GM13976 (cell line): ENCODE results near the gene SYNJ2.
A peak's percentile ranks its signal among the peaks of the same experiment; 100 is the strongest.
"Not testable (repeated sequence)": the region's sequence is repeated elsewhere in the genome, so short reads cannot be mapped to it uniquely, and the experiment has no call there.

Experiments used
- DNase-seq: peaks from one replicate; pipeline ENCODE4 v3.0.0; 2012; ENCODE audit warnings: low spot score
- in situ Hi-C: fragments of 300-500 bp; cut with MboI; formaldehyde crosslinking; loops from one replicate; pipeline ENCODE4 v1.12.0; 2022; ENCODE audit warnings: low sequenced_read_pairs, mixed read lengths, inconsistent platforms; ENCODE audit not compliant: unreplicated experiment
- TF ChIP-seq, protein P1 (sequence below): IDR thresholded peaks from 2 replicates; pipeline ENCODE4 v1.5.1; 2012; ENCODE audit warnings: borderline replicate concordance, mild to moderate bottlenecking; ENCODE audit not compliant: insufficient read depth; ENCODE audit errors: extremely low read depth, missing control alignments, control extremely low read depth

SYNJ2 gene, protein sequence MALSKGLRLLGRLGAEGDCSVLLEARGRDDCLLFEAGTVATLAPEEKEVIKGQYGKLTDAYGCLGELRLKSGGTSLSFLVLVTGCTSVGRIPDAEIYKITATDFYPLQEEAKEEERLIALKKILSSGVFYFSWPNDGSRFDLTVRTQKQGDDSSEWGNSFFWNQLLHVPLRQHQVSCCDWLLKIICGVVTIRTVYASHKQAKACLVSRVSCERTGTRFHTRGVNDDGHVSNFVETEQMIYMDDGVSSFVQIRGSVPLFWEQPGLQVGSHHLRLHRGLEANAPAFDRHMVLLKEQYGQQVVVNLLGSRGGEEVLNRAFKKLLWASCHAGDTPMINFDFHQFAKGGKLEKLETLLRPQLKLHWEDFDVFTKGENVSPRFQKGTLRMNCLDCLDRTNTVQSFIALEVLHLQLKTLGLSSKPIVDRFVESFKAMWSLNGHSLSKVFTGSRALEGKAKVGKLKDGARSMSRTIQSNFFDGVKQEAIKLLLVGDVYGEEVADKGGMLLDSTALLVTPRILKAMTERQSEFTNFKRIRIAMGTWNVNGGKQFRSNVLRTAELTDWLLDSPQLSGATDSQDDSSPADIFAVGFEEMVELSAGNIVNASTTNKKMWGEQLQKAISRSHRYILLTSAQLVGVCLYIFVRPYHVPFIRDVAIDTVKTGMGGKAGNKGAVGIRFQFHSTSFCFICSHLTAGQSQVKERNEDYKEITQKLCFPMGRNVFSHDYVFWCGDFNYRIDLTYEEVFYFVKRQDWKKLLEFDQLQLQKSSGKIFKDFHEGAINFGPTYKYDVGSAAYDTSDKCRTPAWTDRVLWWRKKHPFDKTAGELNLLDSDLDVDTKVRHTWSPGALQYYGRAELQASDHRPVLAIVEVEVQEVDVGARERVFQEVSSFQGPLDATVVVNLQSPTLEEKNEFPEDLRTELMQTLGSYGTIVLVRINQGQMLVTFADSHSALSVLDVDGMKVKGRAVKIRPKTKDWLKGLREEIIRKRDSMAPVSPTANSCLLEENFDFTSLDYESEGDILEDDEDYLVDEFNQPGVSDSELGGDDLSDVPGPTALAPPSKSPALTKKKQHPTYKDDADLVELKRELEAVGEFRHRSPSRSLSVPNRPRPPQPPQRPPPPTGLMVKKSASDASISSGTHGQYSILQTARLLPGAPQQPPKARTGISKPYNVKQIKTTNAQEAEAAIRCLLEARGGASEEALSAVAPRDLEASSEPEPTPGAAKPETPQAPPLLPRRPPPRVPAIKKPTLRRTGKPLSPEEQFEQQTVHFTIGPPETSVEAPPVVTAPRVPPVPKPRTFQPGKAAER (N-terminal part only)

DNA sequence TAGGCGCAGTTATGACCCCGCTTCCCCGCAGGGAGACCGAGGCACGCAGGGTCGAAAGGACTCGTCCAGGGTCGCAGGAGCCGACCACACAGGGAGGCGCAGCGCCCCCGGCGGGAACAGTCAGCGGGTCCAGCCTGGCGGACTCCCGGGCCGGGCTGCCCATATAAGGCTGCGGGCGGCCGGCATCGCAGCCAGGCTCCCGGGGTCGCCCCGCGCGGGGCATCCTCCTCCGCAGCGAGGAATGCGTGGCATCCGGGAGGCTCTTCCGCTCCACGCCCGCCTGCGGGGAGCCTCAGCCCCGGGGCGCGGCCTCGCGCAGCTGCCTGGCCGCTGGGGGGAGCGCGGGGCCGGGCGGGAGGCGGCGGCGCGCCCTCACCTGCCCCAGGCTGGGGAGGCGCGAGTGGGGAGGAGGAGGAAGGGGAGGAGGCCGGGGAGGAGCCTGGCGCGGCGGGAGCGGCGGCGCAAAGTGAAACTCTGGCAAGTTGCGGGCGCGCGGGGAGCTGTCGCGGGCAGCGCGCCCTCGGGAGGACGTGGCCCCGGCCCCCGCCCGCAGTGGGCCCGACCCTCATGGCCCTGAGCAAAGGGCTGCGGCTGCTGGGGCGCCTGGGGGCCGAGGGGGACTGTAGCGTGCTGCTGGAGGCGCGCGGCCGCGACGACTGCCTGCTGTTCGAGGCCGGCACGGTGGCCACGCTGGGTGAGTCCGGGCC lies at the start of gene SYNJ2:
Gene SYNJ2 (plus strand): TSS at position 469 of the 707 bp plus-strand sequence. CDS start 99 bp downstream, at position 568.
- DNase-seq = peak; percentile 88
- in situ Hi-C loops = no loop called here
- TF ChIP-seq, protein P1, sequence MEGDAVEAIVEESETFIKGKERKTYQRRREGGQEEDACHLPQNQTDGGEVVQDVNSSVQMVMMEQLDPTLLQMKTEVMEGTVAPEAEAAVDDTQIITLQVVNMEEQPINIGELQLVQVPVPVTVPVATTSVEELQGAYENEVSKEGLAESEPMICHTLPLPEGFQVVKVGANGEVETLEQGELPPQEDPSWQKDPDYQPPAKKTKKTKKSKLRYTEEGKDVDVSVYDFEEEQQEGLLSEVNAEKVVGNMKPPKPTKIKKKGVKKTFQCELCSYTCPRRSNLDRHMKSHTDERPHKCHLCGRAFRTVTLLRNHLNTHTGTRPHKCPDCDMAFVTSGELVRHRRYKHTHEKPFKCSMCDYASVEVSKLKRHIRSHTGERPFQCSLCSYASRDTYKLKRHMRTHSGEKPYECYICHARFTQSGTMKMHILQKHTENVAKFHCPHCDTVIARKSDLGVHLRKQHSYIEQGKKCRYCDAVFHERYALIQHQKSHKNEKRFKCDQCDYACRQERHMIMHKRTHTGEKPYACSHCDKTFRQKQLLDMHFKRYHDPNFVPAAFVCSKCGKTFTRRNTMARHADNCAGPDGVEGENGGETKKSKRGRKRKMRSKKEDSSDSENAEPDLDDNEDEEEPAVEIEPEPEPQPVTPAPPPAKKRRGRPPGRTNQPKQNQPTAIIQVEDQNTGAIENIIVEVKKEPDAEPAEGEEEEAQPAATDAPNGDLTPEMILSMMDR = peak; percentile 49

DNA sequence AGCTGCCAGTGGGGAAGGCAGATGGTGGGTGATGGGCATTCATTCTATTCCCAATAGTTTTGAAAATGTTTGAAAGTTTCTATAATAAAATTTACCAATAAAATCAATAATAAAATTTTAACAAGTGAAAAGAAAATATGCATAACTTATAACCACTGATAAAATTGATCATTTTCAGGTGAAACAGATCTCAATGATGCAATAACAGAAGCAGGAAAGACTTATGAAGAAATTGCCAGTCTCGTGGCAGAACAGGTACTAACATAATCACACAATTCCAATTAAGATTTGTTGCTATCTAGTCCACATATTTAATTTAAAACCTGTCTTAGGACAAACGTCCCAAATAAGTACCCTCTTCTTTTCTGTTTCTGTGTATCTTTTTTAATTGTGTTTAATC lies 45.9 kb upstream of the SYNJ2 start:
- no peak for DNase-seq
- in situ Hi-C loops = no loop called here
- TF ChIP-seq, protein P1 = no peak

DNA sequence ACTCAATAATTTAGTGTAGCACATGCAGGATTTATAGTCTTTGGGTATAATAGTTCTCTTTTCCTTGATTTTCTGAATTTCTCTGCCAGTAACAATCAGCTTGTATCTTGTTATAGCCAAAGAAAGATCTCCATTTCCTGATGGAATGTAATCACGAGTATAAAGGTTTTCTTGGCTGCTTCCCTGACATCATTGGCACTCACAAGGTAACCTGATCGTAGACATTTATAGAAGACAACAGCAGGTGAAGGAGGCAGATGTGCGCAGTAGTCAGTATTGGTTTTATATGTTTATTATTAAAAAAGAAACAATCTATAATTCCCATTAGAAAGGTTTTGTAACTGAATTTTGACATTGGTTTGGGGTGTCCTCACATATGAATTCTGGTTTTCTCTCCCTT lies 44.3 kb upstream of the SYNJ2 start:
- in situ Hi-C loops = no loop called here
- no peak for DNase-seq
- TF ChIP-seq, protein P1 = no peak

DNA sequence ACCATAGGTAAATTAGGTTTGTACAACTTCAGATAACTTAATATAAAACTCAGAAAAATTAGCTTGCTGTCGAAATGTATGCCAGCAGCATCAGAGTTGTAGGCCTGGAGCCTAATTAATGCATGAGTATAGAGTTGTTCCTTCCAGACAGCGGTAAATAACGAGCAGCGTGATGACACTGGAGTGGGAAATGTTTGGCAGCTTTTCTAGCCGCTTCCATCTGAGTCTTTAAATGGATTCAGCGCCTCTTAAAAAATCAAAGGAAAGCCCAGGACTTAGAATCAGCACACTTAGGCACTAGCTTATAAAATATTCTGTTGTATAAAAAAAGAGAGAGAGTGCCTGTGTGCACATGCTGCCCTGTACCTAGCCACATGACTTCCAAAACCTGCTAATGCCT lies 43.7 kb upstream of the SYNJ2 start:
- TF ChIP-seq, protein P1 = no peak
- in situ Hi-C loops = no loop called here
- no peak for DNase-seq

DNA sequence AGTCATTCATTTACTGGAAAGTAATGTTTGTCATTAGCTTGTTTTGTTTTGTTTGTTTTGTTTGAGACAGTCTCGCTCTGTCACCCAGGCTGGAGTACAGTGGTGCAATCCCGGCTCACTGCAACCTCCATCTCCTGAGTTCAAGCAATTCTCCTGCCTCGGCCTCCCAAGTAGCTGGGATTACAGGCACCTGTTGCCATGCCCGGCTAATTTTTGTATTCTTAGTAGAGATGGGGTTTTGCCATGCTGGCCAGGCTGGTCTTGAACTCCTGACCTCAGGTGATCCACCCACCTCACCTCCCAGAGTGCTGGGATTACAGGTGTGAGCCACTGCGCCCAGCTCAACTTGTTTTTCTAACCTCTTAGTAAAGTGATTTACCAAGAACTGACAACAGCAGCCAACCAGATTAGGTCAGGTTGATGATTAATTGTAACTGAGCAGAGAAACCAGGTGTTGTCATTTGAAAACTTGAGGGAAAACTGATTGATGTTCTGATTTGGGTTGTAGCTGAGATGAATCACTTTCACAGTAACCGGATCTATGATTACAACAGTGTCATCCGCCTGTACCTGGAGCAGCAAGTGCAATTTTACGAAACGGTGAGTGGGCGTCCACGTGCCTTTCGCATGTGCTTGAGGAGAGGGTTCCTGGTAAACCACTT lies 41.2 kb upstream of the SYNJ2 start:
- in situ Hi-C loops, DNase-seq: not testable (repeated sequence)

DNA sequence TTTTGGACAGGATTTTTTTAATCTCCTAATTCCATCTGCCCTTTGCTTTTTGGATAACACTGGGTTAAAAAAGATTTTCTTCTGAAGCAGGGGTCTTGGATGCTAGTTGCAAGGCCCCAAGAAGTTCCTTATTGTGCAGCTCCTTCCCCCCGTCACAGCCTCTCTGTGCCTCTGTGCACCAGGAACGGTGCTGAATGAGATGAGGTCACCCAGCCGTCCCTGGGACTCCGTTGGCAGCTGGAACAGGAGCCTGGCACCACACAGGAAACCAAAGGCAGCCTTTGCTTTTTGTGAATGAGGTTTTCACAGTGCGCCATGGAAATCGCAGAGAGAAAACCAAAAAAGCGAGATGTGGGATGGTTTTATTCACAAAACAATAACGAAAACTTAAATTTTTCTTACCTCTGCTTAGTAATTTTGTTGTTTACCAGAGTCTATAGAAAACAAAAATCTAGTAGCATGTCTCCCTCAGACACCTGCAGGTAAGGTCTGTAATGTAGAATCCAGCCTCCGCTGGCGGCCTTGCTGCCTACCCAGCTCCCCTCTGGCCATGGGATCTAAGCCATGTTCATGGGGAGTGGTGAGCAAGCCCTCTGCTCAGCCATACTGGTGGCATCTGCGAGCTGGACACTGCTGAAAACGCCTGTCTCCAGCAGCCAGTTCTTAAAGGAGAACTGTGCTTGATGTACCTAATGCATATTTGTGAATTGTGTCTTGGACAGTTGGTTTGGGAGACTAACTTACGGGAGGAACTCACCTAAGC lies 40.4 kb upstream of the SYNJ2 start:
- TF ChIP-seq, protein P1 = no peak
- in situ Hi-C loops = no loop called here
- DNase-seq = no peak
